HG03469 (cell line): Measurements from ENCODE around the gene PRR29.
"Not testable (repeated sequence)": the region's sequence is repeated elsewhere in the genome, so short reads cannot be mapped to it uniquely, and the experiment has no call there.

Experiments used
- ATAC-seq: cut with Tn5 transposase; IDR thresholded peaks from one replicate; pipeline ENCODE4 v1.9.1; 2021; ENCODE audit warnings: mild to moderate bottlenecking, moderate library complexity, moderate number of reproducible peaks; ENCODE audit not compliant: unreplicated experiment

Gene PRR29

GRCh38 chr17:63995626-63996025, 2.5 kb upstream of the PRR29 start:
- no peak for ATAC-seq

DNA sequence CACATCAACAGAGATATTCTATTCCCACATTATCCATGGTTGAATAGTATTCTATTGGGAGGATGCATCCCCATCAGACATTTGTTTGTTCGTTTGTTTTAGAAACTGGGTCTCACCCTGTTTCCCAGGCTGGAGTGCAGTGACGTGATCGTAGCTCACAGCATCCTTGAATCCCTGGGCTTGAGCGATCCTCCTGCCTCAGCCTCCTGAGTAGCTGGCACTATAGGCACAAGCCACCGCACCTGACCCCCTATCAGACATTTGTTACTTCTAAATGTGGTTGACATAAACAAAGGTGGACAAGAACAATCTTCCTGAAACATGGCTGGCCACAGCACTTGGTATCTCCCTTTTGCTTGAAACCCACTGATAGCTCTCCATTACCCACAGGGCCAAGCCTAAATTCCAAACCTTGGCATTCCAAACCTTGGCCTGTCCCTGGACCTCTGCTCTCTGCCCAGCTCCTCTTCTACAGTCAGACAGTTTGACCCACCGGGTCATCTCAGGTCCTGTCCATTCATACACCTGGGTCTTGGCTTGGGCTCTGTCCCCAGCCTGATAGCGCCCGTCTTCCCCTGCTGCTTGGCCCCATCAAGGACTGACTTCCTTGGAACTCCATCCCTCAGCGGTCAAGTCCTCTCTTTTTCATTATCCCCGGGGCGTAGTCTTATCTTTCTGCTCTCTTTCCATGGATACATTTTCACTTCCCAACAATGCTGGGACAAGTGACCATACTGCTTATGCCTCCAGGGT, 1.5 kb upstream of the PRR29 start:
- ATAC-seq = no peak

DNA sequence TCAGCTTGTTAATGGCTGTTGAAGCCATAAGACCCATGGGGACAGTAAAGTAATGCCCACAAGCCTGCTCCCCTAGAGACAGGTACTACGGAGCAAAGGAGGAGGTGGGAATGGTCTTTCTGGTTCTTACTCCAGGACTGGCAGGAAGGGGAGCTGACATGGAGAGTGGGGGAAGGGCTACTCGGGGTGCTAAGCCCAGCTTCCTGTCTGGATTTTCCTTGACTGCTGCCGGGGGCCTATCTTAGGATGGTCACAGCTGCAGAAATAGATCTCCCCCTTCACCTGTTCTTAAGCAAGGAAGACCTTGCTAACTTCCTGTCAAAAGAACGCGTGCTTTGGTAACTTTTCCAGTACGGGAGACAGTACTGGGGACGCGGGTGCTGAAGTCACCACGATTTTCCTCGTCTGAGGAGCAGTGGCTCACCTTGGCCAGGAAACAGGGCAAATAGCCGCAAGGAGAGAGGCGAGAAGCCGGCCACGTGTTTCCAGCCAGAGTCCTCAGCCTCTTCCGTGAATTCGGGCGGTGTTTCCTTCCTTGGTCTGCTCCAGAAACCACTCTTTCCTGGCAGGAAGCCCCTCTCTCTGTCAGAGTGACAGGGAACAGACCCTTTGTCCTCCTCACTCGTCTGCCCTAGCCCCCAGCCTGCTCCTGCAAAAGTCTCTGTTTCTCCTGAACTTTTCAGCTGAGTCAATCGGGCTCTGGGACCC, 656 bp upstream of the PRR29 start:
- ATAC-seq = no peak

- no peak for ATAC-seq
Observed at GRCh38 chr17:63998721-63999679, 849 bp downstream of the PRR29 start.

DNA sequence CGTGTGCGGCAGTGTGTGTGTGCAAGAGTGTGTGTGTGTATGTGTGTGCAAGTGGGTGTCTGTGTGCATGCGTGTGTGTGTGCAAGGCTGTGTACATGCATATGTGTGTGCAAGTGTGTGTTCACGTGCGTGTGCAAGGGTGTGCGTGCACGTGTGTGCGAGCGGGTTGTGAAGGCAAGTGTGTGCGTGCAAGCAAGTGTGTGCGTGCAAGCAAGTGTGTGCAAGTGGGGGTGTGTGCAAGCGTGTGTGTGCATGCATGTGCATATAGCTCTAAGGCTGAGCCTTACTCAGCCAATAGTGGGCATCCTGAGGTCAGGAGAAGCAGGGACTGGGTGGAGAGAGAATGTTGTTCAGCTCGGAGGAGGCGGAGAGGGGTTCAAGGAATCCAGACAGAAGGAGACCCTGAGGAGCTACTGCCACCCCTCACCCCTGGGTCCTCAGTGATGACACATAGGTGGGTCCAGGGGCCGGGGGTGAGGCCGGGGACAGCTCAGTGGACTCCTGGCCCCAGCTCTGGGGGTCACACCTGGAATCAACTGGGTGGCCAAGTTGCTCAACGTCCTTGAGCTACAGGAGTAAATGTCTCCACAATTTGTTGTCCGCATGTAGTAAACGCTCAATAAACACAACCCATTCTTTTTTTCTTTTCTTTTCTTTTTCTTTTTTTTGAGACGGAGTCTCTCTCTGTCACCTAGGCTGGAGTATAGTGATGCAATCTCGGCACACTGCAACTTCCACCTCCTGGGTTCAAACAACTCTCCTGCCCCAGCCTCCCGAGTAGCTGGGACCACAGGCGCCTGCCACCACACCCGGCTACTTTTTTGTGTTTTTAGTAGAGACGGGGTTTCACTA, 1.8 kb downstream of the PRR29 start:
- ATAC-seq = no peak

- ATAC-seq = no peak
Observed at GRCh38 chr17:64001091-64001579, 3.0 kb downstream of the PRR29 start.

GRCh38 chr17:64001763-64002529, 3.8 kb downstream of the PRR29 start:
- ATAC-seq = no peak

- ATAC-seq = no peak
Observed at GRCh38 chr17:64002658-64003525, 4.7 kb downstream of the PRR29 start.

DNA sequence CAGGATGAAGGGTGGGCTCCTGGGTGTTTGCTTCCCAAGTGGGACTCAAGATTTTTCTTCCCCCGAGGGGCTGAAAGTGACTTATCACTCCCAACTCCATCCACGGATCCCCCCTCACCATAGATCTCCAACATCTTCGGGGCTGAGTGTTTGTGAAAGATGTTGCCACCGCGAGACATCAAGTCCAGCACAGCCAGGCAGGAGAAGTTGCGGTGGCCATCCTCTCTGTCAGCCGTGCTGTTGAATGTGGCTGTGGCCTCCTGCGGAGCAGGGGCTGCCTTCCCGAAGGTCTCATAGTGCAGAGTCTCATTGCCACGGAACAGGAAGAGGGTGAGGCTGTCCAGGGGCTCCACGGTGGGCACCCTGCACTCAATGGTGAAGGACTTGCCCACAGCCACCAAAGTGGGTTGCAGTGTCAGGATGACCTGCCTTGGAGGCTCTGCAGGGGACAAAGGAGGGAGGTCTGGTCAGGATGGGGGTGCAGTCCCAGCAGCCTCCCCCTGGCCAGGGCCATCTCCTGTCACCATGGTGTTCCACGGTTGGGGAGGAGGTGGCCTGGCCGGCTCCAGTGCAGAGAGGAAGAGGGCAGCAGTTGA, 5.5 kb downstream of the PRR29 start:
- ATAC-seq = no peak

- ATAC-seq = no peak
Observed at GRCh38 chr17:64004218-64004770, 6.1 kb downstream of the PRR29 start.

DNA sequence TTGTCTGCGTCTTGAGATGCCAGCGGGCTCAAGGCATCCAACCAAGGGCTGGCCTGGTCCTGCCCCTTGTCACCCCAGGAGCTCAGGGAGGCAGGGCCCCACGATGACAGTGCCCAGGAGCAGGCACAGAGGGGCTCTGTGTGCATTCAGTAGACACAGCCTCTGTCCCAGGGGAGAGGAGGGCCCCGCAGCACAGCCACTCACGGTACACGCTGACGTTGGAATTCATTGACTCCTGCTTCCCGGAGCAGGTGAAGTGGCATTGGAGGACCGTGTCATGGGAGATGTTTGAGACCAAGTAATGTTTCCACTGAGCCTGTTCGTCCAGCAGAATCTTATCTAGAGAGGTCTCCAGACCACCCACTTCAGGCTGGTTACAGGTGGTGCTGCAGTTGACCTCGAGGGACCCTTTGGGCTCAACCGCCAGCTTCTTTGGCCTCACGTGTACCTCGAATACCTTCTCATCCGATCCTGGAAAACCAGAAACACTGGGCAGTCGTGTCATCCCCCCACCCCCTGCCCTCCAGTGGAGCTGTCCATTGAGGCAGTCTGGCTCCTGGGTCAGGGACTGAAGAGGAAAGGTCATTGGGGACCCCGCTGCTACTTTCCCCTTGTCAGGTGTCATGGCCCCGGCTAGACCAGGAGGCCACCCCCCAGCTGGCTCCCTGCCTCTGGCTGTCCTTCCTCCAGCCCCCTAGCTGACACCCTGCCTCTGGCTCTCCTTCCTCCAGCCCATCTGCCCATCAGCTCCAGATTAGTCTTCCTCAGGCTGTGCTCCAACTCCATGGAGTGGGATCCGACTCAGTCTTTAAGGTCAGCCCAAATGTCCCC, 7.0 kb downstream of the PRR29 start:
- ATAC-seq = no peak

- ATAC-seq = no peak
Observed at GRCh38 chr17:64005734-64006167, 7.6 kb downstream of the PRR29 start.

- no peak for ATAC-seq
Observed at GRCh38 chr17:64006361-64007088, 8.4 kb downstream of the PRR29 start.

- ATAC-seq = not testable (repeated sequence)
Observed at GRCh38 chr17:64007089-64007837, 9.1 kb downstream of the PRR29 start.

DNA sequence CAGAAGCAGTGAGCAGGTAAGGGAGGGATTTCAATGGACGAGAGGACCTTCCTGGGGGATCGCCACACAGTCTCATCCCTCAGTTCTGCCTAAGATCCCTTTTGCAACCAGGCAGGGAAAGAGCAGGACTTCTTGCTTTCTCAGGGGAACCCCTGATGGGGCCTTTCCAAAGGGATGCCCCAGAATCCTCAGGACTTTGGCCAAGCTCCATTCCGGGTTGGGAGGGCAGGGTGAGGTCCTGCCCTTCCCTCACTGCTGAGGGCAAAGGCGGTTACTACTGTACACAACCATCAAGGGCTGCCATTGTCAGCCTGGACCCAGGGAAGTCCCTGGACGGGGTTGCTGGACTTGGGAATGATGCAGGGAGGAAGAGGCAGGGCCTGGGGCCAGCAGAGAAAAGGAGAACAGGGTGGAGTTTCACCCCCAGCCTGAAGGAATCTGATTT, 9.7 kb downstream of the PRR29 start:
- no peak for ATAC-seq
